ENCODE data around the gene MYH14. TPM values are rescaled to one million over a fixed set of nuclear protein-coding genes. Genes with fewer than 3 reads are reported as not detected.
"Not testable (repeated sequence)": the region's sequence is repeated elsewhere in the genome, so short reads cannot be mapped to it uniquely, and the experiment has no call there.

The MYH14 gene
- total and polyA plus RNA-seq, 2 of the 8 experiments (the other 6 are each of a cell fraction or from before 2014, with no cell fraction given) = 17.3 to 28.6 TPM

DNA sequence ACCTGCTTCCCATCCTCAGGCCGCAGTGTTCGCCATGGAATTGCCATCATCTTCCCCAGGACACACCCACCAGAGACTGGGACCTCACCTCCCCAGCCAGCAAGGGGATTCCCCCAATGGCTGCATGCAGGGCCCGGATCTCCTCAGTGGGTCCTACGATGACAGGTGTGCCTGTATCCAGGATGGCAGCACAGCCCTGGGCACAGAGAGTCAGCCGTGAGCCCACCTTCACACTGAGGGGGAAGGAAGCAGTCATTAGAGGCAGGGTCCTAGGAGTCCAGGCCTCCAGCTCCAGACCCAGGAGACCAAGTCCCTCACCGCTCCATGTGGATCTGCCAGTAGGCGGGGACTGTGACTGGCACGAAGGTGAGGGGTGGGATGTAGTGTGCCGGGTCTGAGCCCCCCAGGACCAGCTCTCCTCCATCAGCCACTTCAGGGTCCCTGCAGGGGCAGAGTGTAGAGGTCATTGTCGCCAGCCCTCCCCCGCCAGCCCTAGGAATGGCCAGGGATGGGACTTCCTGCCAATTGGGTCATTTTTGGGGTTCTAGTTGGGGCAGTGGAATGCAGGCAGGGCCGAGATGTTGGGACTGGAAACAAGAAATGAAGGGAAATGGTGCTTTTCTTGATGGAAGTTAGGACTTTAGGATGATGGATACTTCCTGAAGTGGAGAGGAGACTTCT is 131.5 kb downstream of the MYH14 start (continued):
- TF ChIP-seq HDAC2 (IDR thresholded peaks at IDR 0.05; ENCODE audit: borderline replicate concordance in 1 of 2, low read depth in 2 of 2, low read length in 2 of 2) = no peak
- no peak for TF ChIP-seq RFX5 (IDR thresholded peaks at IDR 0.05; ENCODE audit: borderline replicate concordance, low read depth, low read length)
- TF ChIP-seq CHD1 (IDR thresholded peaks at IDR 0.05; ENCODE audit: low read depth, low read length) = no peak
- TF ChIP-seq NANOG (IDR thresholded peaks at IDR 0.05; ENCODE audit: insufficient read depth, low read depth, low read length, poor library complexity, severe bottlenecking) = no peak
- TF ChIP-seq SP2 (IDR thresholded peaks at IDR 0.05; ENCODE audit: low read length) = no peak
- no peak for TF ChIP-seq TAF1 (IDR thresholded peaks at IDR 0.05; ENCODE audit: low read depth, low read length)

DNA sequence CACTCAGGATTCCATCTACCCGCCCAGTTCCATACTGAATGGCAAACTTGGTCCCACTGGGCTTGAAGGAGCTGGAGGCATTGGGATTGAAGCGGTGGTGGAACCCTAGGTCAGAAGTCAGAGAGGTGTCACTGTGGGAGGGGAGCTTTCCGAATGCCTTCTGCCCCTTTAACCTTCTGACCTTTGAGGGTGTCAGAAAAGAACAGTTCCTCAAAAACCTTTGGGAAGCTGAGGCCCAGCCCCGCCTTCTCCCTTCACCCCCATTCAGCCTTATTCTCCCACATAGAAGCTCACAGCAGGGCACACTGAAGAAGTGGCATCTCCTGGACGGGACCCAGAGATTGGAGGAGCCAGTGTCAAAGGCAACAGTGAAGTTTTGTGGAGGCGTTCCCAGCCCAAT is 133.6 kb downstream of the MYH14 start:
- not testable (repeated sequence) for H3K36me3 ChIP-seq (ENCODE audit: control insufficient read depth in 2 of 4, insufficient read depth in 4 of 4, low read length in 3 of 4); H3K18ac ChIP-seq (ENCODE audit: extremely low read depth, low read length); H2BK12ac ChIP-seq (ENCODE audit: low read depth, low read length); H3K79me1 ChIP-seq (ENCODE audit: low read depth, low read length); H3K9me3 ChIP-seq (ENCODE audit: insufficient read depth in 2 of 2, low read depth in 1 of 2, low read length in 1 of 2); H4K5ac ChIP-seq (ENCODE audit: insufficient read length, low read depth, low read length); H4K20me1 ChIP-seq (replicated peaks in 1 of 2; ENCODE audit: control insufficient read depth in 1 of 2, insufficient read depth in 2 of 2, low read length in 2 of 2); H3K4ac ChIP-seq (replicated peaks; ENCODE audit: insufficient read length, low read depth, low read length); H3K27ac ChIP-seq (ENCODE audit: low read depth, low read length); H4K91ac ChIP-seq (replicated peaks; ENCODE audit: insufficient read length, low read length); DNase-seq (ENCODE audit: low read depth in 1 of 2, low spot score in 2 of 2); H4K8ac ChIP-seq (ENCODE audit: extremely low read depth, insufficient read depth, low read length); H3K4me1 ChIP-seq (replicated peaks in 1 of 4; ENCODE audit: control insufficient read depth in 3 of 4, insufficient read depth in 4 of 4, low read length in 3 of 4); H2BK15ac ChIP-seq (ENCODE audit: low read length); H3K56ac ChIP-seq (replicated peaks; ENCODE audit: insufficient read length, low read depth, low read length); H3K4me2 ChIP-seq (ENCODE audit: insufficient read depth in 1 of 2, low read depth in 2 of 2, low read length in 2 of 2); FAIRE-seq; H3K27me3 ChIP-seq (replicated peaks in 1 of 4; ENCODE audit: control insufficient read depth in 3 of 4, extremely low read depth in 1 of 4, insufficient read depth in 3 of 4, low read length in 3 of 4); H3K23ac ChIP-seq (ENCODE audit: insufficient read length); H2BK5ac ChIP-seq (ENCODE audit: low read depth, low read length); H2BK120ac ChIP-seq (replicated peaks; ENCODE audit: low read depth, low read length); H3K79me2 ChIP-seq (ENCODE audit: control insufficient read depth in 1 of 2, insufficient read depth in 2 of 2, low read length in 2 of 2); H3K4me3 ChIP-seq (ENCODE audit: extremely low read depth in 1 of 4, insufficient read depth in 2 of 4, low read depth in 3 of 4, low read length in 4 of 4); H2AFZ ChIP-seq (ENCODE audit: low read length); H2AK5ac ChIP-seq (ENCODE audit: low read depth, low read length); H3K9ac ChIP-seq (replicated peaks in 1 of 4; ENCODE audit: extremely low read depth in 1 of 4, low read depth in 3 of 4, low read length in 3 of 4); H2BK20ac ChIP-seq (ENCODE audit: low read length); H3K14ac ChIP-seq (ENCODE audit: insufficient read length)
- peaks cover 15% of the 10 kb centered on the region for H3K23me2 ChIP-seq (ENCODE audit: low read depth, low read length)
- 91% methylated on average over 5 of the region's 6 CpGs; no CpG with 5 or more reads in 1 of the 2 experiments for WGBS, 2 experiments (ENCODE audit: extremely low coverage in 1 of 2, insufficient coverage in 1 of 2, insufficient read length in 1 of 2, insufficient replicate concordance in 2 of 2, low coverage in 1 of 2, low lambda C conversion rate in 2 of 2, missing lambda C conversion rate in 1 of 2)
- ChIA-PET CTCF (ENCODE audit: partially characterized antibody) (interaction anchor here (0.9 kb wide), 1 partner anchor 32 kb away, joined by 3 read pairs; no protein-coding TSS in a partner anchor), POLR2A (ENCODE audit: partially characterized antibody) (interaction anchor here (1.2 kb wide), 1 partner anchor 29 kb away, joined by 4 read pairs; no protein-coding TSS in a partner anchor)
